Activated naive CD8-positive, alpha-beta T cell treated with anti-CD3 and anti-CD28 coated beads, Interleukin-2, amount 10 ng/mL, durations not matched to agents 7 days and 5 days (primary cell): ENCODE results near the gene UST. TPM values are rescaled to one million over a fixed set of nuclear protein-coding genes. Genes with fewer than 3 reads are reported as not detected.

Source experiments
- ATAC-seq: fragments of 150-1000 bp; cut with Tn5 transposase; one replicate; pipeline ENCODE4 v1.10.0; 2021; ENCODE audit warnings: low read depth, moderate library complexity
- POLR2A ChIA-PET: fragments of 350-600 bp; sonication (Branson Sonifier 250); formaldehyde crosslinking; loops from one replicate; lab custom pipeline; 2021; ENCODE audit warnings: antibody characterized with exemption; lab: Charles Lee
- DNase-seq: peaks from one replicate; pipeline ENCODE4 v3.0.0; 2021
- H3K27ac Mint-ChIP-seq: one replicate; pipeline ENCODE4 v1.8.0; 2022; ENCODE audit warnings: mild to moderate bottlenecking, mixed read lengths
- H3K27me3 Mint-ChIP-seq: one replicate; pipeline ENCODE4 v1.8.0; 2022; ENCODE audit warnings: mild to moderate bottlenecking, moderate library complexity, mixed read lengths
- H3K36me3 Mint-ChIP-seq: one replicate; pipeline ENCODE4 v1.8.0; 2021; ENCODE audit warnings: mild to moderate bottlenecking, mixed read lengths
- H3K4me1 Mint-ChIP-seq: one replicate; pipeline ENCODE4 v1.8.0; 2021; ENCODE audit warnings: mixed read lengths
- H3K4me3 Mint-ChIP-seq: one replicate; pipeline ENCODE4 v1.8.0; 2022; ENCODE audit warnings: mild to moderate bottlenecking, moderate library complexity, mixed read lengths
- H3K9me3 Mint-ChIP-seq: one replicate; pipeline ENCODE4 v1.8.0; 2021; ENCODE audit warnings: mixed read lengths
- total RNA-seq, 2 experiments: library from RNA; stranded (reverse); gene quantifications; one replicate each; pipeline ENCODE4 v1.2.3, GENCODE V29; 2021

UST gene
- total RNA-seq, 2 experiments from 2014 or later, result 2.9 to 3.1 TPM

DNA sequence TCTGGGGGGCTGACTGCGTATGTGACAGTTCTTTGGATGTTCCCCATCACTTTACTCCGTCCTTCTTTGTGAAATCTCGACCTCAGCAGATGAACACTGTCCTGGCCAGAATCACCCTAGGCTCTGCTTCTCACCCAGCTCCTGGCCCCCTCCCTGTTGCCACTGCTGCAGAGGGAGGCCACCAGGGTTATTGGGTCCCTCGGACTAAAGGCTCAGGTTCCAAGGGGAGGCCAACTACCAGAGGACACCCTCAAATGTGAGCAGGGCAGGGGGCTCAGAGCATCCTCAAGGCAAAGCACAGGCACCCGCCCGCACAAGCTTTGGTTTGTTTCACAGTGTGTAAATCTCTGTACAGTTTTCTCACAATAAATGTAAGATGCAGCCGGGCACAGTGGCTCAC, 269.9 kb downstream of the UST start:
- Mint-ChIP-seq H3K4me1 (no peaks in the 10 kb centered on the region), H3K9me3 (no peaks in the 10 kb centered on the region), H3K36me3 (no peaks in the 10 kb centered on the region), H3K27me3 (no peaks in the 10 kb centered on the region), H3K4me3 (no peak overlapping the region), H3K27ac (no peak overlapping the region)
- POLR2A ChIA-PET, result no interaction called here
- ATAC-seq (no peak), DNase-seq (no peak)

DNA sequence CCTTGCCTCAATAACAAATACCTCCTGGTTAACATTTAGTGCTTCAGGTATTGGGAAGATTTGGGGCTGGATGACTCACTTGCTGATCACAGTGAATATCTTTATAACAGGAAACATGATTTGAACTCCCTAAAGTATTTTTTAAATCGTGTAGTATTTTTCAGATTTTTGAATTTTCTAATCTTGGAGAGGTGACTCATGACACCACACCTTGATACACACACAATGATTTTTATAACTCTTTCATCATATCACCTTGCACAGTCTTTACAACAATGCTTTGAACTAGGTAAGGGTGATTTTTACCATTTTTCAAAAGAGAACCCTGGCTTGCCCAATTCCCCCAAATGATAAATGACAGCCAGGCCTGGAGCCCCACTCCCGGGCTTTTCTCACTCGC, 273.5 kb downstream of the UST start:
- H3K4me1 Mint-ChIP-seq, result no peaks in the 10 kb centered on the region
- ATAC-seq (no peak), DNase-seq (no peak)
- no peak overlapping the region for H3K27ac Mint-ChIP-seq
- POLR2A ChIA-PET, result no interaction called here
- H3K36me3 Mint-ChIP-seq, result peaks cover 2% of the 10 kb centered on the region
- no peaks in the 10 kb centered on the region for H3K9me3 Mint-ChIP-seq
- no peak overlapping the region for H3K4me3 Mint-ChIP-seq
- peaks cover 2% of the 10 kb centered on the region for H3K27me3 Mint-ChIP-seq

DNA sequence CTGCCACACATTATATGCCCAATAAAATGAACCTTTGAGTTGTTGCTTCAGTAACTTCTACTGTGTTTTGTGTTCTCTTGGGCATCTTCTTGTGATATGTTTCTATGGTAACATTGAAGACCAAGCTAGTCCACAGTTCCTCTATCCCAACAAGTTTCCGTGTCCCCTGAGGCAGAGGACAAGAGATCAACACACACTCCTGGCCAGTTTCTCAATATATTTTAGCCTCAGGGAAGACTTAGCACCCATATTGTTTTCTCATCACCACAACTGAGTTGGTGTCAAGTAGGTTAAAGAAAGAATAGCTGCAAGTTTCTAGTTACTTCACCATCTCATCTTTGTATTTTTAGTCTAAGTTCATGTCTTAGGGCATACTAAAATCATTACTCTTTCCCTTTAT, 277.5 kb downstream of the UST start:
- no peak overlapping the region for H3K27ac Mint-ChIP-seq

DNA sequence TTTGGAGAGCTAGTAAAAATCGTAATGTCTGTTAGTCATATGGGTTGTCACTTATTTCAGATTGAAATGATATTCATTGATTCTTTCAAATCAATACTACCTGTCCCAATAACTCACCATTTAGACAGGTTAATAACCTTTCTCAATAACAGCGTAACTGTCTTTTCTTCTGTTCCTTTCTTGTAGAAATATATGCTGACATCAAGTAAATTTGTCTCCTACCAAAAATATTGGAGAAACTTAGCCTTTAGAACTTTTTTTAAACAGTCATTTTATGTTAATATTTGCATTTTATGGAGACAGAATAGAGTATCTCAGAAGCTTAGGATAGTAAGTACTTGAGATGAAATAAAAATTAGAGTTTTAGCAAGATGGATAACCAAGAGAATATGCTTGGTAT, 278.2 kb downstream of the UST start:
- DNase-seq (no peak), ATAC-seq (no peak)
- H3K27me3 Mint-ChIP-seq, result peaks cover 2% of the 10 kb centered on the region
- H3K27ac Mint-ChIP-seq, result no peak overlapping the region
- no peak overlapping the region for H3K4me3 Mint-ChIP-seq
- H3K4me1 Mint-ChIP-seq, result peaks cover 11% of the 10 kb centered on the region
- H3K36me3 Mint-ChIP-seq, result peaks cover 2% of the 10 kb centered on the region
- POLR2A ChIA-PET, result no interaction called here
- no peaks in the 10 kb centered on the region for H3K9me3 Mint-ChIP-seq

More for the DNA sequence above, 277.5 kb downstream of the UST start:
- H3K27me3 Mint-ChIP-seq, result peaks cover 2% of the 10 kb centered on the region
- ATAC-seq (no peak), DNase-seq (no peak)
- no peaks in the 10 kb centered on the region for H3K9me3 Mint-ChIP-seq
- H3K4me1 Mint-ChIP-seq, result peaks cover 4% of the 10 kb centered on the region
- H3K36me3 Mint-ChIP-seq, result peaks cover 2% of the 10 kb centered on the region
- no peak overlapping the region for H3K4me3 Mint-ChIP-seq
- POLR2A ChIA-PET, result interaction anchor here (0.6 kb wide), 1 partner anchor 301 kb away, joined by 3 read pairs; no protein-coding TSS in a partner anchor

DNA sequence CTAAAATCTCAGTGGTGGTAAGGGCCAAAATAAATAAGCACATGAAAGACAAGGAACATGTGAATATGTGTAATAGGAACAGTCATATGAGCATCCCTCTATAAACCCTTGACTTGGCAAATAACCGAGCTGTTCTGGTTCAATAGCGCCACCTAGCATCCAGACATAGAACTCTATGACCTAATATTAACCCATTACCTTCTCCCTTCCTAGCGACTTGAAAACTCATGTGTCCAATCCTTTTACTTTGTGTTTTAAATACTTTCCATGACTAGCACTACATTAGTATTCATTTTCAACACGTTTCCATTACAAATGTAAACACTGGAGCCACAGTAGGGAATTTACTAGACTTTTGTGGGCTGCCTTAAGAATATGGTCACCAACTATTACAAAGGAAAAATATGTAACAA, 279.7 kb downstream of the UST start:
- POLR2A ChIA-PET, result no interaction called here

DNA sequence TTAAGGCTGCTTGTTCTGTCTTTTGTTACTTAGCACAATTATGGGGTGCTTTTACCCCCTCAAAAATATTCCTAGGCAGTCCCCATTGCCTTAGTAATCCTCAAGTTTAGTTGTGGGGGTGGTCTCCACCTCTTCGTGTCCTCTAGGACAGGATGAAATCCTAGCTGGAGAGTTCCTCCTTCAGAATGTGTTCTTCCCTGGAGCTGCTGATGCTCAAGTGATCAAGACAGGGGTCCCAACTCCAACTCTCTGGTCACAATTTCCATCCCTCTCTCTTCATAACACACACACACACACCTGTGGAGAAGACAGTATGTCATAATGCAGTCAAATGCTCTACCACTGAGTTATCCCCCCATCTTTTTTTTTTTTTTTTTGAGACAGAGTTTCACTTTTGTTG, 280.7 kb downstream of the UST start:
- no peak for DNase-seq
- POLR2A ChIA-PET, result no interaction called here
- peaks cover 2% of the 10 kb centered on the region for H3K27me3 Mint-ChIP-seq
- no peak overlapping the region for H3K27ac Mint-ChIP-seq
- no peaks in the 10 kb centered on the region for H3K9me3 Mint-ChIP-seq
- no peak overlapping the region for H3K4me3 Mint-ChIP-seq
- peaks cover 31% of the 10 kb centered on the region for H3K4me1 Mint-ChIP-seq
- H3K36me3 Mint-ChIP-seq, result peaks cover 3% of the 10 kb centered on the region
- ATAC-seq, result no peak

More for the DNA sequence above, 279.7 kb downstream of the UST start:
- Mint-ChIP-seq H3K4me1 (peaks cover 21% of the 10 kb centered on the region), H3K27me3 (peaks cover 2% of the 10 kb centered on the region), H3K36me3 (peaks cover 2% of the 10 kb centered on the region), H3K27ac (no peak overlapping the region), H3K9me3 (no peaks in the 10 kb centered on the region), H3K4me3 (no peak overlapping the region)
- ATAC-seq (no peak), DNase-seq (no peak)

DNA sequence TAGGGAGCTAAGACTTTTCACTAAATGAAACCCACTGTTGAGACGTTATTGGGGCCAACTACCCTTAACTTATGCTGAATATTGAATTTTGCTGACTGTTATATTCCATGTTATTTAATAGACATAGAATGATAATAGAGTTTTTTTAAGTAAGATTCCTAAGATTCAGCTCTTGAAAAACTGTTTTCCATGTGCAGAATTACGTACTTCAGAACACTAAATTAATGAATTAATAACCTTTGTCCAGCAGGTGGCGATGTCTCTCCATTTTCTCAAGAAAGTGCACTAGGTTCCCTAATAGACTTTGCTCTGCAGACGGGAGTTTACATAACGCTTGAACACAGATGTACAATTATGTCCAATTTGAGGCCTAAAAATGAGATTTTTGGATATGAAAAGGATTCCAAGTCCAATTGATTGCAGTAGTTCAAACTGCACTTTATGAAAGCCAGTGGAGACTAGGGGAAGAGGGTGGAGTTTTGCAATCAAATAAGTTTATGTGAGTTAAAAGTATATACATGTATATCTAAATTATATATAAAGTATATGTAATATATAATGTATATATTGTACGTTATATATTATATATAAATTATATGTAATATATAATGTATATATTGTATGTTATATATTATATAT, 282.1 kb downstream of the UST start:
- Mint-ChIP-seq H3K27ac (peak overlapping the region; percentile 78), H3K9me3 (no peaks in the 10 kb centered on the region), H3K4me3 (peak overlapping the region; percentile 63), H3K27me3 (no peaks in the 10 kb centered on the region), H3K4me1 (peaks cover 42% of the 10 kb centered on the region), H3K36me3 (peaks cover 1% of the 10 kb centered on the region)
- DNase-seq (no peak), ATAC-seq (peak; percentile 49)
- POLR2A ChIA-PET, result interaction anchor here (0.6 kb wide), 1 partner anchor 288 kb away, joined by 3 read pairs; no protein-coding TSS in a partner anchor

DNA sequence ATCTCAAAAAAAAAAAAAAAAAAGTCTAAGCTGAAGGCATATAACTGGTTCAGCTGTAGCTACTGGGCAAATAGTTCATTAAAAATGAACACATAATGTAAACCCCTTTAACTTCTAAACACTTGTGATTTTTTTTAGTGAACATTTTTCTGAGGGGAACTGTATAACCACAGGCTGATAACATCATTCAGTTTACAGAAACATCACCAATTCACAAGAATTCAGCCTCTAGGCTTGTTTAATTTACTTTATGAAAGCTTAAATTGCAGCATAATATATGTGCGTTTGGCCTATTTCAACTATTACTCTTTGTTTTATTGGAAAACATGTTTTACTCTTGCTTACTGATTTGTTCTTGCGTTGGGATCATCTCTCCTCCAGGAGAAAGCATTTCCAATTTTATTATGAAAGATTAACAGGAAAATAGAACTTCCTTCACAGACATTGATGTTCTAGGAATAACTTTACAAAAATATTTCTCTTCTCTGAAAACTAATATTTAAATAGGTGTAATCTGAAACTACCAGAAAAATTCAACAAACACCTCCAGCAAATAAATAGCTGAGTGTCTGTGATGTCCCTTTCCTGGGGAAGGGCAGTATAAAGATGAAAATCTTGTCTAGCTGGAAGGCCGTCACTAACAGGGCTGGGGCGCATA, 284.5 kb downstream of the UST start:
- ATAC-seq, result peak; percentile 50
- POLR2A ChIA-PET, result interaction anchor here (0.8 to 1.5 kb wide), 9 partner anchors 21 to 402 kb away, joined by 3 to 7 read pairs (median 4); partner anchors contain the start of gene TAB2
- Mint-ChIP-seq H3K4me3 (peak overlapping the region; percentile 69), H3K4me1 (peaks cover 49% of the 10 kb centered on the region), H3K36me3 (peaks cover 1% of the 10 kb centered on the region), H3K27me3 (peaks cover 2% of the 10 kb centered on the region), H3K9me3 (no peaks in the 10 kb centered on the region), H3K27ac (peak overlapping the region; percentile 87)
- DNase-seq, result no peak

DNA sequence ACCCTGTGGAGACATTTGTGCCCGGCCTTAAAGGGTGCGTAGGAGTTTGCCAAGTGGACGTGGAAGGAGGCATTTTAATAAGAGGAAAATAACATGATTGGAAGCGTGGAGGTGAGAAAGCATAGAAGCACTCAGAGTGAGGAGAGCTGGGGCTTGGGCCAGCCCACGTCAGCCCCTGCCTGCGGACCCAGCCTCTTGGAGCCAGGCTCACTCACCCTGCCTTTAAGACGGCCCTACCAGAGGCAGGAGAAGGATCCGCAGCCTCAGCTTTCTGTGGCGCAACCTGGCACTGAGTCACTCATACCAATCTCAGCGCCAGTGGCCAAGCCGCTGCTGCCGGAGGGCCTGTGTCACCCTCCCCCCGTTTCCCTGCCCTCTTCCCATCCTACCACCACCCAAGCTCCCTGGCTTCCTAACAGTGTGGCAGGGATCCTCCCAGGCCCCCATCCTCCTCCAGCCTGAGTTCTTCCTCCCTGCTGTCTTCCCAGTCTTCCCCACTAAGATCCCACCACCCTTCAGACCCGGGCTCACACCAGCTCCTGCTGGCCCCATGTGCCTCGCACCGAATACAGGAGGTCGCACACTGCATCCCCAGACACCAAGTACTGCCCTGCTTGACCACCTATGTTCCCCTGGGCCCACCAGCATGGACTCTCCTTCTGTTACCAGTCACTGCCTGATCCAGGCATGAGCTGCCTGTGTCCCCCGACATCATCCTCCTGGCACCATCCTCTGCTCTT, 285.2 kb downstream of the UST start:
- Mint-ChIP-seq H3K27me3 (peaks cover 2% of the 10 kb centered on the region), H3K4me3 (peak overlapping the region; percentile 69), H3K36me3 (peaks cover 1% of the 10 kb centered on the region), H3K27ac (peak overlapping the region; percentile 87), H3K9me3 (no peaks in the 10 kb centered on the region), H3K4me1 (peaks cover 49% of the 10 kb centered on the region)
- ATAC-seq (no peak), DNase-seq (no peak)
- POLR2A ChIA-PET, result interaction anchor here (0.6 to 1.5 kb wide), 10 partner anchors 20 to 402 kb away, joined by 3 to 7 read pairs (median 4); partner anchors contain the start of gene TAB2

DNA sequence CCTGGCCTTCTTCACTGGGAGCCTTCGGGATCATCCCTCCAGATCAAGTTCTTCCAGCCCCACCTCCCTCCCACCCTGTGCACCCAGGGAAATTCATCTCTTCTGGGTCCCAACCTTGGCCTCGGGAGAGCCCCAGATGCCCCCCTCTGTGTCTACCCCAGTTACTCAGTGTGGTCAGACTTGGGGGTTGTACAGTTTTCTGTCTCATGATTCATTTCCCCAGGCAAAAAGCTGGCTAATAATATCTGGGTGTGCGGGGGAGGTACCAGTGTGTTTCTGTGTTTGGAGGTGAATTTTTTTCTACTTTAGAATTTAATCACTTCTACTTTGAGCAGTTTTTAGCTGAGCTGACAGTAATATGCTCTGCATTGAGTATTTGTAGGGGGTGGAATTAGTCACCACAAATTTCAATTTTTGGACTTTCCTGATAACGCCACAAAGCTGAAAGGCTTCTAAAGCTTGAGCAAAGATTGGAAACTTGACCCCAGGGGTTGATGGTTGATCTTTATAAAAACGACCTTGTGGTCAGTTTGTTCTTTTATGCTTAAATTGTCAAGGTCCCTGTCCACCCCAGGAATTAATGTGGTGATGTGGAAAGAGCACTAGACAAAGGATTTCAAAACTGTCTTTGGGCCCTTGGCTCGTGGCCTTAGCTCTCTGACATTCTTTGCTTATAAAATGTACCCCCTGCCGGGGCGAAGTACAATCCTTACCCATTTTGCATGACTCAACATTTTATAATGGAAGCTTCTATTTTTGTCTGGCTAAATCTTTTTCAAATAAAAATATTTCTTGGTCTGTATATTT, 286.0 kb downstream of the UST start:
- Mint-ChIP-seq H3K27ac (peak overlapping the region; percentile 81), H3K9me3 (no peaks in the 10 kb centered on the region), H3K4me1 (peaks cover 49% of the 10 kb centered on the region), H3K27me3 (peaks cover 2% of the 10 kb centered on the region), H3K36me3 (peaks cover 1% of the 10 kb centered on the region), H3K4me3 (peak overlapping the region; percentile 69)
- DNase-seq (no peak), ATAC-seq (peak; percentile 48)
- POLR2A ChIA-PET, result interaction anchor here (0.6 to 1.4 kb wide), 5 partner anchors 31 to 399 kb away, joined by 3 to 6 read pairs (median 3); no protein-coding TSS in a partner anchor

DNA sequence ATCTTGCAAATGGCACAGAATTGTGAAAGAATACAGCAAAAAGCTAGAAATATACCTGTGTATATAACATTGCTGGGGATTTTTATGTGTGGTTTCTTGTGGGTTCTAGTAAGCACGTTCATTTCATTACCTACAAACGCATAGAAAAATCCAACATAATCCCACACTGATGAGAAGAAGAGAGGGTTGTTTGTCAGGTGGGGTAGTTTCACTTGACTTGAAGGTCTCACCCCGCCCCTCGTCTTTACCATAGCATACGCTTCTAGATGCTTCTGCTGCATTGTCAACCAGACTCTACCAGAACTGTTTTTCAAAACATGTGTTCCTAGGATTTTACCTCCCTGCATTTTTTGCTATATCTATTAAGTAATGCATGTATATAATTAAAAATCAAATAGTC, 286.6 kb downstream of the UST start:
- peaks cover 3% of the 10 kb centered on the region for H3K36me3 Mint-ChIP-seq
- H3K27ac Mint-ChIP-seq, result peak overlapping the region; percentile 34
- peaks cover 2% of the 10 kb centered on the region for H3K9me3 Mint-ChIP-seq
- H3K27me3 Mint-ChIP-seq, result peaks cover 2% of the 10 kb centered on the region
- peaks cover 52% of the 10 kb centered on the region for H3K4me1 Mint-ChIP-seq
- no peak overlapping the region for H3K4me3 Mint-ChIP-seq
- POLR2A ChIA-PET, result interaction anchor here (1.1 to 1.4 kb wide), 3 partner anchors 31 to 285 kb away, joined by 3 to 6 read pairs (median 5); no protein-coding TSS in a partner anchor
- DNase-seq (no peak), ATAC-seq (no peak)

DNA sequence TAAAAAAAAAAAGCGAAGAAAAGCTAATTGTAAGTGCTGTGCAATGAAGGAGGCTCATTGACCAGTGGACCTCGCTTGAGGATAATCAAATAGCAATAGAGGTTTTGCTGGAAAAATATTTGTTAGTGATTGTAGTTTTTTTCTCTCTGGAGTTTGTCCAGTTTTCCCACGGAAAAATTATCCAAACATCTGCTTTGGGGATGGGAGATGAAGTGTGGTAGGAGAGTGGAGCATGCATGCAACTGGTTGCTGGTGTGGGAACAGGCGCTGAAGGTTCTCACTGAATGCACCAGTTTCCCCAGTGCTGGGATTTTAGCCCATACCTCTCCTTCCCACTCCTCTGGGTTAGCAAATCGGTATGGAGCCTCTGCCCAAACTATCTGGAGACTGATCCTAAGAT, 288.9 kb downstream of the UST start:
- Mint-ChIP-seq H3K4me3 (no peak overlapping the region), H3K9me3 (peaks cover 2% of the 10 kb centered on the region), H3K4me1 (peaks cover 42% of the 10 kb centered on the region), H3K27me3 (peaks cover 2% of the 10 kb centered on the region), H3K27ac (peak overlapping the region; percentile 33), H3K36me3 (peaks cover 3% of the 10 kb centered on the region)
- DNase-seq (no peak), ATAC-seq (no peak)
- POLR2A ChIA-PET, result no interaction called here
